CD14-positive monocyte (primary cell): ENCODE measurements around the gene HLA-A. TPM values are rescaled to one million over a fixed set of nuclear protein-coding genes. Genes with fewer than 3 reads are reported as not detected.

Experiments
- DNase-seq, 3 donors: peaks; one replicate each; pipeline ENCODE4 v3.0.0-alpha.2; 2011 to 2022
- H2AFZ ChIP-seq: 2 replicates; pipeline ENCODE4 v1.6.0; 2012; ENCODE audit warnings: mild to moderate bottlenecking, low read depth, low read length, inconsistent platforms; ENCODE audit not compliant: insufficient read depth, poor library complexity, severe bottlenecking
- H3K27ac ChIP-seq, 2 donors: 1 replicate in 1 of 2; 2 replicates in 1 of 2; pipeline ENCODE4 v1.5.1; 2012 to 2013; ENCODE audit warnings: low read length in 2 of 2, control low read depth in 1 of 2, inconsistent platforms in 1 of 2, low read depth in 1 of 2, mild to moderate bottlenecking in 1 of 2
- H3K27me3 ChIP-seq, 2 donors: one replicate each; pipeline versions ENCODE4 v1.6.0 to v1.6.1; 2011 to 2013; ENCODE audit warnings: low read length in 2 of 2; ENCODE audit not compliant: control insufficient read depth in 2 of 2, insufficient read depth in 2 of 2
- H3K36me3 ChIP-seq, 2 donors: replicated peaks in 1 of 2; 1 replicate in 1 of 2; 2 replicates in 1 of 2; pipeline versions ENCODE4 v1.5.1 to v1.6.1; 2012 to 2013; ENCODE audit warnings: low read length in 2 of 2, control low read depth in 1 of 2, inconsistent platforms in 1 of 2, mild to moderate bottlenecking in 1 of 2; ENCODE audit not compliant: insufficient read depth in 2 of 2, control insufficient read depth in 1 of 2
- H3K4me1 ChIP-seq, 2 donors: 1 replicate in 1 of 2; 2 replicates in 1 of 2; pipeline versions ENCODE4 v1.5.1 to v1.6.1; 2012 to 2013; ENCODE audit warnings: low read length in 2 of 2, control low read depth in 1 of 2, inconsistent platforms in 1 of 2, mild to moderate bottlenecking in 1 of 2, moderate library complexity in 1 of 2; ENCODE audit not compliant: insufficient read depth in 2 of 2, control insufficient read depth in 1 of 2
- H3K4me2 ChIP-seq: replicated peaks from 2 replicates; pipeline ENCODE3; 2012; ENCODE audit warnings: low read length, moderate library complexity, mild to moderate bottlenecking; ENCODE audit not compliant: poor library complexity, severe bottlenecking; ENCODE audit errors: extremely low read depth
- H3K4me3 ChIP-seq, 3 experiments: fragments of 200-600 bp in 1 of 3; sonication (generic) in 1 of 3; replicated peaks in 1 of 3; 1 replicate in 2 of 3; 2 replicates in 1 of 3; pipeline ENCODE4 v1.5.1; 2011 to 2013; ENCODE audit warnings: low read length in 3 of 3, mild to moderate bottlenecking in 3 of 3, control low read depth in 2 of 3, low read depth in 2 of 3, inconsistent platforms in 1 of 3, moderate library complexity in 1 of 3
- H3K79me2 ChIP-seq: 2 replicates; pipeline ENCODE4 v1.6.0; 2012; ENCODE audit warnings: mild to moderate bottlenecking, control low read depth, inconsistent platforms, low read length, moderate library complexity; ENCODE audit not compliant: insufficient read depth
- H3K9ac ChIP-seq: 2 replicates; pipeline ENCODE4 v1.6.0; 2017; ENCODE audit warnings: low read length, mild to moderate bottlenecking; ENCODE audit not compliant: insufficient read depth, poor library complexity, severe bottlenecking
- H3K9me3 ChIP-seq, 2 donors: replicated peaks in 1 of 2; 1 replicate in 1 of 2; 2 replicates in 1 of 2; pipeline versions ENCODE4 v1.5.1 to v1.6.1; 2012 to 2013; ENCODE audit warnings: low read length in 2 of 2, control low read depth in 1 of 2; ENCODE audit not compliant: control insufficient read depth in 1 of 2, insufficient read depth in 1 of 2
- H4K20me1 ChIP-seq: 2 replicates; pipeline ENCODE4 v1.6.0; 2012; ENCODE audit warnings: mild to moderate bottlenecking, low read length, control low read depth, moderate library complexity; ENCODE audit not compliant: insufficient read depth
- H3K27ac Mint-ChIP-seq, 7 donors: one replicate each; pipeline ENCODE4 v1.8.0; 2020; ENCODE audit warnings: mild to moderate bottlenecking in 7 of 7, mixed read lengths in 7 of 7, moderate library complexity in 6 of 7, inconsistent platforms in 2 of 7
- H3K27me3 Mint-ChIP-seq, 3 donors: one replicate each; pipeline ENCODE4 v1.8.0; 2021 to 2022; ENCODE audit warnings: low read depth in 3 of 3, mild to moderate bottlenecking in 3 of 3, mixed read lengths in 3 of 3, moderate library complexity in 3 of 3, inconsistent platforms in 1 of 3
- H3K36me3 Mint-ChIP-seq, 2 donors: one replicate each; pipeline ENCODE4 v1.8.0; 2020; ENCODE audit warnings: mixed read lengths in 2 of 2, inconsistent platforms in 1 of 2, mild to moderate bottlenecking in 1 of 2
- H3K4me1 Mint-ChIP-seq: one replicate; pipeline ENCODE4 v1.8.0; 2020; ENCODE audit warnings: mild to moderate bottlenecking, mixed read lengths
- H3K4me3 Mint-ChIP-seq, 2 donors: one replicate each; pipeline ENCODE4 v1.8.0; 2020; ENCODE audit warnings: mild to moderate bottlenecking in 2 of 2, mixed read lengths in 2 of 2, moderate library complexity in 1 of 2
- H3K9me3 Mint-ChIP-seq, 7 donors: one replicate each; pipeline ENCODE4 v1.8.0; 2020 to 2022; ENCODE audit warnings: mixed read lengths in 7 of 7, mild to moderate bottlenecking in 6 of 7, moderate library complexity in 6 of 7, inconsistent platforms in 2 of 7
- CTCF ChIP-seq: fragments of 200-600 bp; IDR thresholded peaks from one replicate; pipeline ENCODE4 v1.8.0; 2022; ENCODE audit warnings: antibody characterized with exemption, mild to moderate bottlenecking
- WGBS: methylation state at CpG from one replicate; pipeline ENCODE4 v1.1.5; 2013; ENCODE audit warnings: missing lambda C conversion rate; ENCODE audit not compliant: insufficient coverage; 5-methylcytosine and 5-hydroxymethylcytosine counted together
- intact Hi-C, 2 donors: fragments of 100-400 bp; cut with micrococcal nuclease; formaldehyde crosslinking; loops; one replicate each; pipeline versions ENCODE4 v1.15.0 to v1.15.1; 2023
- polyA plus RNA-seq, 3 donors: library from polyadenylated mRNA; depleted of rRNA in 1 of 3; unstranded in 2 of 3; stranded (reverse) in 1 of 3; fragments of 300-500 nt in 2 of 3; fragments of >200 nt in 1 of 3; fragmentation: Illumina TruSeq in 2 of 3; gene quantifications; 1 replicate in 2 of 3; 2 replicates in 1 of 3; pipeline ENCODE4 v1.2.3, GENCODE V29; 2012 to 2021

Gene HLA-A
- polyA plus RNA-seq, 3 donors: 1,518 to 2,788 (median 1,574) TPM

- H3K27ac ChIP-seq: no peak overlapping the region
- peaks cover 0 to 2% (median 0%) of the 10 kb centered on the region in 3 donors for H3K27me3 Mint-ChIP-seq
Observed at GRCh38 chr6:29955783-29956182, 13.5 kb downstream of the HLA-A start.

GRCh38 chr6:29956518-29956917 is 14.2 kb downstream of the HLA-A start:
- no peak overlapping the region for H3K27ac Mint-ChIP-seq
- H3K27me3 Mint-ChIP-seq: peaks cover 0 to 2% (median 0%) of the 10 kb centered on the region in 3 donors
- peaks cover 0 to 4% of the 10 kb centered on the region in 2 donors for H3K36me3 Mint-ChIP-seq
- H2AFZ ChIP-seq: no peak overlapping the region
- H3K9me3 Mint-ChIP-seq: peaks cover 0 to 3% (median 0%) of the 10 kb centered on the region in 7 donors
- no peaks in the 10 kb centered on the region for H3K36me3 ChIP-seq
- no peak overlapping the region for H3K4me2 ChIP-seq
- H4K20me1 ChIP-seq: no peaks in the 10 kb centered on the region
- H3K9ac ChIP-seq: no peak overlapping the region
- no peaks in the 10 kb centered on the region for H3K79me2 ChIP-seq
- H3K4me1 Mint-ChIP-seq: peaks cover 29% of the 10 kb centered on the region
- H3K27me3 ChIP-seq: no peaks in the 10 kb centered on the region
- H3K4me3 Mint-ChIP-seq: no peak overlapping the region
- H3K4me3 ChIP-seq: no peak overlapping the region
- H3K27ac ChIP-seq: no peak overlapping the region
- no peak for DNase-seq
- intact Hi-C loops: no loop called here
- 90% methylated on average over 19 of the region's 21 CpGs for WGBS
- H3K9me3 ChIP-seq: no peaks in the 10 kb centered on the region
- H3K4me1 ChIP-seq: peaks cover 13 to 20% of the 10 kb centered on the region in 2 donors
- TF ChIP-seq CTCF: no peak

More at GRCh38 chr6:29955783-29956182, 13.5 kb downstream of the HLA-A start:
- no peaks in the 10 kb centered on the region for H4K20me1 ChIP-seq
- no peak overlapping the region for H3K4me3 ChIP-seq
- no peak for DNase-seq
- Mint-ChIP-seq H3K36me3 (peaks cover 0 to 4% of the 10 kb centered on the region in 2 donors), H3K9me3 (peaks cover 0 to 3% (median 0%) of the 10 kb centered on the region in 7 donors), H3K4me1 (peaks cover 27% of the 10 kb centered on the region), H3K4me3 (no peak overlapping the region), H3K27ac (no peak overlapping the region)
- H3K9ac ChIP-seq: no peak overlapping the region
- intact Hi-C loops: no loop called here
- TF ChIP-seq CTCF: no peak
- H3K4me2 ChIP-seq: no peak overlapping the region
- no peaks in the 10 kb centered on the region for H3K79me2 ChIP-seq
- H3K36me3 ChIP-seq: no peaks in the 10 kb centered on the region
- no CpG with 5 or more reads among the region's 9 CpGs for WGBS
- no peaks in the 10 kb centered on the region for H3K9me3 ChIP-seq
- no peaks in the 10 kb centered on the region for H3K27me3 ChIP-seq
- H2AFZ ChIP-seq: no peak overlapping the region
- H3K4me1 ChIP-seq: peaks cover 13 to 19% of the 10 kb centered on the region in 2 donors
